H9 (cell line): ENCODE data around the gene TMEM129. TPM values are rescaled to one million over a fixed set of nuclear protein-coding genes. Genes with fewer than 3 reads are reported as not detected.

Source experiments
- DNase-seq: peaks from one replicate; pipeline ENCODE4 v3.0.0-alpha.2; 2017
- H2AFZ ChIP-seq: one replicate; pipeline ENCODE4 v1.6.1; 2013; ENCODE audit warnings: mild to moderate bottlenecking, low read length, control low read depth, moderate library complexity
- H2AK5ac ChIP-seq: 2 replicates; pipeline ENCODE4 v1.6.1; 2013; ENCODE audit warnings: low read length, control low read depth, mixed read lengths; ENCODE audit not compliant: insufficient read length
- H2BK120ac ChIP-seq: one replicate; pipeline ENCODE4 v1.6.1; 2013; ENCODE audit warnings: low read depth, mild to moderate bottlenecking, low read length, control low read depth, inconsistent platforms; ENCODE audit not compliant: poor library complexity, severe bottlenecking
- H2BK12ac ChIP-seq: 2 replicates; pipeline ENCODE4 v1.6.1; 2013; ENCODE audit warnings: low read length, control low read depth, mixed read lengths, low read depth; ENCODE audit not compliant: insufficient read length
- H2BK15ac ChIP-seq: 2 replicates; pipeline ENCODE4 v1.6.1; 2013; ENCODE audit warnings: low read depth, low read length, control low read depth
- H2BK20ac ChIP-seq: one replicate; pipeline ENCODE4 v1.6.1; 2013; ENCODE audit warnings: low read depth, mild to moderate bottlenecking, low read length, control low read depth, inconsistent platforms; ENCODE audit not compliant: poor library complexity, severe bottlenecking
- H2BK5ac ChIP-seq: 2 replicates; pipeline ENCODE4 v1.6.1; 2013; ENCODE audit warnings: low read length, control low read depth, mixed read lengths; ENCODE audit not compliant: insufficient read length
- H3K14ac ChIP-seq: 2 replicates; pipeline ENCODE4 v1.6.1; 2013; ENCODE audit warnings: low read length, control low read depth; ENCODE audit not compliant: insufficient read depth
- H3K18ac ChIP-seq: 2 replicates; pipeline ENCODE4 v1.6.1; 2013; ENCODE audit warnings: low read depth, mild to moderate bottlenecking, mixed read lengths, low read length, control low read depth; ENCODE audit not compliant: insufficient read length
- H3K23ac ChIP-seq: 2 replicates; pipeline ENCODE4 v1.6.1; 2013; ENCODE audit warnings: low read length, control low read depth, mixed read lengths, low read depth; ENCODE audit not compliant: insufficient read length
- H3K23me2 ChIP-seq: 2 replicates; pipeline ENCODE4 v1.6.1; 2013; ENCODE audit warnings: low read depth, mild to moderate bottlenecking, mixed read lengths, low read length, control low read depth; ENCODE audit not compliant: insufficient read length, poor library complexity, severe bottlenecking
- H3K27ac ChIP-seq: 2 replicates; pipeline ENCODE4 v1.5.1; 2013; ENCODE audit warnings: low read length, control low read depth, mixed read lengths, low read depth; ENCODE audit not compliant: insufficient read length
- H3K27me3 ChIP-seq: 2 replicates; pipeline ENCODE4 v1.6.1; 2013; ENCODE audit warnings: low read length, control low read depth, inconsistent platforms; ENCODE audit not compliant: insufficient read depth
- H3K4ac ChIP-seq: 2 replicates; pipeline ENCODE4 v1.6.1; 2013; ENCODE audit warnings: low read depth, mild to moderate bottlenecking, control low read depth, inconsistent platforms, low read length, moderate library complexity
- H3K4me1 ChIP-seq: 2 replicates; pipeline ENCODE4 v1.6.1; 2013; ENCODE audit warnings: low read length, control low read depth, inconsistent platforms; ENCODE audit not compliant: insufficient read depth
- H3K4me2 ChIP-seq: 2 replicates; pipeline ENCODE4 v1.6.1; 2013; ENCODE audit warnings: low read length, control low read depth, mixed read lengths; ENCODE audit not compliant: insufficient read length, insufficient read depth
- H3K56ac ChIP-seq: 2 replicates; pipeline ENCODE4 v1.6.1; 2013; ENCODE audit warnings: low read depth, mild to moderate bottlenecking, mixed read lengths, low read length, control low read depth; ENCODE audit not compliant: insufficient read length
- H3K79me1 ChIP-seq: 2 replicates; pipeline ENCODE4 v1.6.1; 2013; ENCODE audit warnings: low read depth, mild to moderate bottlenecking, moderate library complexity, low read length, control low read depth, inconsistent platforms; ENCODE audit not compliant: insufficient read depth, poor library complexity, severe bottlenecking
- H3K79me2 ChIP-seq: 2 replicates; pipeline ENCODE4 v1.6.1; 2013; ENCODE audit warnings: low read length, control low read depth, inconsistent platforms; ENCODE audit not compliant: insufficient read depth
- H3K9ac ChIP-seq: 2 replicates; pipeline ENCODE4 v1.6.1; 2013; ENCODE audit warnings: low read length, control low read depth, mixed read lengths; ENCODE audit not compliant: insufficient read length; ENCODE audit errors: extremely low read depth
- H3K9me3 ChIP-seq: one replicate; pipeline ENCODE4 v1.6.1; 2013; ENCODE audit warnings: low read depth, low read length, inconsistent platforms; ENCODE audit not compliant: control insufficient read depth
- H3T11ph ChIP-seq: one replicate; pipeline ENCODE4 v1.6.1; 2013; ENCODE audit warnings: mild to moderate bottlenecking, low read length, control low read depth, inconsistent platforms
- H4K20me1 ChIP-seq: one replicate; pipeline ENCODE4 v1.6.1; 2013; ENCODE audit not compliant: control insufficient read depth, insufficient read length, insufficient read depth
- H4K5ac ChIP-seq: 2 replicates; pipeline ENCODE4 v1.6.1; 2013; ENCODE audit warnings: low read depth, mild to moderate bottlenecking, mixed read lengths, low read length, control low read depth; ENCODE audit not compliant: insufficient read length
- H4K8ac ChIP-seq: replicated peaks from 2 replicates; pipeline ENCODE4 v1.6.1; 2013; ENCODE audit warnings: low read length, control low read depth, mixed read lengths, low read depth; ENCODE audit not compliant: insufficient read length
- H4K91ac ChIP-seq: 2 replicates; pipeline ENCODE4 v1.6.1; 2013; ENCODE audit warnings: low read depth, mild to moderate bottlenecking, moderate library complexity, mixed read lengths, low read length, control low read depth; ENCODE audit not compliant: insufficient read length
- H3K27ac Mint-ChIP-seq, 3 experiments: 2 replicates in 2 of 3; 3 replicates in 1 of 3; pipeline ENCODE4 v1.8.0; 2020 to 2021; ENCODE audit warnings: mixed read lengths in 3 of 3, mild to moderate bottlenecking in 1 of 3, moderate library complexity in 1 of 3
- H3K27me3 Mint-ChIP-seq: 2 replicates; pipeline ENCODE4 v1.8.0; 2021; ENCODE audit warnings: low read depth, mild to moderate bottlenecking, moderate library complexity, mixed read lengths
- H3K36me3 Mint-ChIP-seq, 3 experiments: 2 replicates in 2 of 3; 3 replicates in 1 of 3; pipeline ENCODE4 v1.8.0; 2020 to 2021; ENCODE audit warnings: low read depth in 3 of 3, mixed read lengths in 3 of 3; ENCODE audit not compliant: insufficient read depth in 1 of 3
- H3K4me1 Mint-ChIP-seq, 2 experiments: 2 replicates each; pipeline ENCODE4 v1.8.0; 2020; ENCODE audit warnings: mixed read lengths in 2 of 2
- H3K4me3 Mint-ChIP-seq, 2 experiments: 2 replicates in 1 of 2; 3 replicates in 1 of 2; pipeline ENCODE4 v1.8.0; 2020 to 2021; ENCODE audit warnings: mild to moderate bottlenecking in 2 of 2, mixed read lengths in 2 of 2, moderate library complexity in 1 of 2
- H3K9me3 Mint-ChIP-seq, 2 experiments: 2 replicates in 1 of 2; 3 replicates in 1 of 2; pipeline ENCODE4 v1.8.0; 2020; ENCODE audit warnings: mild to moderate bottlenecking in 2 of 2, mixed read lengths in 2 of 2, moderate library complexity in 1 of 2
- WGBS: extraction: QIAGEN DNeasy Blood & Tissue Kit; methylation state at CpG from one replicate; pipeline ENCODE4 v1.1.7; 2013; ENCODE audit warnings: missing lambda C conversion rate, low lambda C conversion rate, mixed read lengths; ENCODE audit not compliant: insufficient read length; ENCODE audit errors: extremely low coverage; 5-methylcytosine and 5-hydroxymethylcytosine counted together
- total RNA-seq: library from RNA; stranded (reverse); gene quantifications from 2 replicates; pipeline ENCODE4 v1.2.1, GENCODE V29; 2021
- TF ChIP-seq, protein P1 (sequence below): fragments of 200-600 bp; sonication (generic); conservative IDR thresholded peaks from 3 replicates; pipeline ENCODE4 v1.8.0; 2021; ENCODE audit warnings: antibody characterized with exemption, mild to moderate bottlenecking

The TMEM129 gene
- total RNA-seq, 1 experiment from 2014 or later = 27.3 TPM

DNA sequence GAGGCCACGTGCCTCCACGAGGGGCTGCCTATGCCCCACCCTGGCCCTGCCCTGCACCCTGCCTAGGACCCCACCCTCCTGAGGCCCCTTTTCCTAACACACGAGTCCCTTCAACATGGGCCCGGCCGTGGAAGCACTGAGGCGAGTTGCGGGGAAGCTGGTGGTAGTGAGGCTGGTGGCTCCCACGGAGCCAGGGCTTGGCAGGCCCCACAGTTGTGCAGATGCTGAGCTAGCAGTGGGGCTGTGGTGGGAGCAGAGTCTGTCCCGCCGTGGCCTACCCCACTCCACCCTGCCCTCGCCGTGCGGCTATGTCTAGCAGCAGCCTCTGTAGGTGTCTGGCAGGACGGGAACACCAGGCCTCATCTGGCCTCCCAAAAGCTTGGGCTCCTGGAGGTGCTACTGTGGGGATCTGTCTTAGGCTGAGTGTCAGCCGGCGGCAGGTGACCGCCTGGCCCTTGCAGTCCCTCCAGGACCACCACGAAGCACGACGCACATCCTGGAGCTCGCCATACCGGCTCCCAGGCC is 19.0 kb upstream of the TMEM129 start:
- H3K4me2 ChIP-seq = no peak overlapping the region

More for the DNA sequence above, 19.0 kb upstream of the TMEM129 start:
- Histone ChIP-seq H3K4ac (no peak overlapping the region), H4K5ac (no peak overlapping the region), H2BK15ac (no peak overlapping the region), H2BK12ac (no peak overlapping the region), H4K8ac (no peak overlapping the region), H2AK5ac (no peak overlapping the region), H3K27ac (no peak overlapping the region), H3K9ac (no peak overlapping the region), H2BK120ac (no peak overlapping the region), H4K91ac (no peak overlapping the region), H3K56ac (no peak overlapping the region), H4K20me1 (no peaks in the 10 kb centered on the region), H3K23me2 (no peaks in the 10 kb centered on the region), H2BK5ac (no peak overlapping the region), H3K23ac (no peak overlapping the region), H2AFZ (no peak overlapping the region), H3K27me3 (no peaks in the 10 kb centered on the region), H2BK20ac (no peak overlapping the region), H3T11ph (no peak overlapping the region), H3K79me1 (no peaks in the 10 kb centered on the region), H3K9me3 (peaks cover 13% of the 10 kb centered on the region), H3K18ac (no peak overlapping the region), H3K14ac (no peak overlapping the region), H3K4me1 (no peaks in the 10 kb centered on the region), H3K79me2 (no peaks in the 10 kb centered on the region)
- Mint-ChIP-seq H3K27ac (no peak overlapping the region), H3K4me1 (0 out of 4 replicates have a peak, but pooled peaks cover 0 to 4% of the 10 kb centered on the region in 2 experiments), H3K36me3 (peaks cover 59 to 99% (median 92%) of the 10 kb centered on the region in 3 experiments), H3K27me3 (no peaks in the 10 kb centered on the region), H3K9me3 (peaks cover 19 to 20% of the 10 kb centered on the region in 2 experiments), H3K4me3 (no peak overlapping the region)
- TF ChIP-seq, protein P1, sequence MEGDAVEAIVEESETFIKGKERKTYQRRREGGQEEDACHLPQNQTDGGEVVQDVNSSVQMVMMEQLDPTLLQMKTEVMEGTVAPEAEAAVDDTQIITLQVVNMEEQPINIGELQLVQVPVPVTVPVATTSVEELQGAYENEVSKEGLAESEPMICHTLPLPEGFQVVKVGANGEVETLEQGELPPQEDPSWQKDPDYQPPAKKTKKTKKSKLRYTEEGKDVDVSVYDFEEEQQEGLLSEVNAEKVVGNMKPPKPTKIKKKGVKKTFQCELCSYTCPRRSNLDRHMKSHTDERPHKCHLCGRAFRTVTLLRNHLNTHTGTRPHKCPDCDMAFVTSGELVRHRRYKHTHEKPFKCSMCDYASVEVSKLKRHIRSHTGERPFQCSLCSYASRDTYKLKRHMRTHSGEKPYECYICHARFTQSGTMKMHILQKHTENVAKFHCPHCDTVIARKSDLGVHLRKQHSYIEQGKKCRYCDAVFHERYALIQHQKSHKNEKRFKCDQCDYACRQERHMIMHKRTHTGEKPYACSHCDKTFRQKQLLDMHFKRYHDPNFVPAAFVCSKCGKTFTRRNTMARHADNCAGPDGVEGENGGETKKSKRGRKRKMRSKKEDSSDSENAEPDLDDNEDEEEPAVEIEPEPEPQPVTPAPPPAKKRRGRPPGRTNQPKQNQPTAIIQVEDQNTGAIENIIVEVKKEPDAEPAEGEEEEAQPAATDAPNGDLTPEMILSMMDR = no peak
- no peak for DNase-seq
- WGBS = no CpG with 5 or more reads among the region's 22 CpGs
